Body of pancreas (tissue), 4 donors: Measurements from ENCODE around the gene IFT25. TPM values are rescaled to one million over a fixed set of nuclear protein-coding genes. Genes with fewer than 3 reads are reported as not detected.

Experiments used
- ATAC-seq: fragments of 150-250 bp; one replicate; pipeline ENCODE4 v1.9.1; 2016
- DNase-seq, 4 donors: peaks; one replicate each; pipeline ENCODE4 v3.0.0-alpha.2; 2019
- H3K27ac ChIP-seq, 4 donors: fragments of 200-600 bp; sonication (generic); 1 replicate in 3 of 4; 2 replicates in 1 of 4; pipeline versions ENCODE4 v1.5.1 to v1.6.1; 2016 to 2019; ENCODE audit warnings: mild to moderate bottlenecking in 1 of 4, mixed read lengths in 1 of 4, moderate library complexity in 1 of 4
- H3K27me3 ChIP-seq, 2 donors: fragments of 200-600 bp; sonication (generic); one replicate each; pipeline ENCODE4 v1.6.0; 2016; ENCODE audit warnings: mild to moderate bottlenecking in 1 of 2
- H3K36me3 ChIP-seq, 2 donors: fragments of 200-600 bp; sonication (generic); replicated peaks in 1 of 2; 2 replicates each; pipeline ENCODE4 v1.5.1; 2016; ENCODE audit warnings: low read depth in 2 of 2; ENCODE audit not compliant: insufficient read depth in 1 of 2
- H3K4me1 ChIP-seq: fragments of 200-600 bp; sonication (generic); one replicate; pipeline ENCODE4 v1.6.0; 2016
- H3K4me3 ChIP-seq, 2 donors: fragments of 200-600 bp; sonication (generic); 1 replicate in 1 of 2; 2 replicates in 1 of 2; pipeline ENCODE4 v1.5.1; 2016 to 2019
- H3K9me3 ChIP-seq, 3 donors: fragments of 200-600 bp; sonication (generic); 1 replicate in 2 of 3; 2 replicates in 1 of 3; pipeline ENCODE4 v1.5.1; 2016
- POLR2A ChIP-seq, 3 donors: fragments of 450-650 bp; IDR thresholded peaks; one replicate each; pipeline ENCODE4 v1.6.1; 2016; ENCODE audit warnings: antibody characterized with exemption in 3 of 3, mild to moderate bottlenecking in 2 of 3
- WGBS, 2 donors: methylation state at CpG; one replicate each; pipeline ENCODE4 v1.1.5; 2017; 5-methylcytosine and 5-hydroxymethylcytosine counted together
- intact Hi-C: fragments of 100-400 bp; cut with DNase I; formaldehyde crosslinking; loops from one replicate; pipeline ENCODE4 v1.15.1; 2023
- total RNA-seq, 2 donors: library from RNA; depleted of rRNA; stranded (reverse); fragments of >200 nt; gene quantifications; one replicate each; pipeline ENCODE4 v1.1.0, GENCODE V29; 2016
- TF ChIP-seq, protein P1 (sequence below), 7 experiments: fragments of 450-650 bp in 4 of 7; fragments of 200-600 bp in 3 of 7; sonication (generic) in 3 of 7; IDR thresholded peaks; one replicate each; pipeline ENCODE4 v1.5.1; 2016 to 2019; ENCODE audit warnings: antibody characterized with exemption in 7 of 7

Gene IFT25
- total RNA-seq, 2 donors from 2014 or later = 6.6 to 17.6 TPM

DNA sequence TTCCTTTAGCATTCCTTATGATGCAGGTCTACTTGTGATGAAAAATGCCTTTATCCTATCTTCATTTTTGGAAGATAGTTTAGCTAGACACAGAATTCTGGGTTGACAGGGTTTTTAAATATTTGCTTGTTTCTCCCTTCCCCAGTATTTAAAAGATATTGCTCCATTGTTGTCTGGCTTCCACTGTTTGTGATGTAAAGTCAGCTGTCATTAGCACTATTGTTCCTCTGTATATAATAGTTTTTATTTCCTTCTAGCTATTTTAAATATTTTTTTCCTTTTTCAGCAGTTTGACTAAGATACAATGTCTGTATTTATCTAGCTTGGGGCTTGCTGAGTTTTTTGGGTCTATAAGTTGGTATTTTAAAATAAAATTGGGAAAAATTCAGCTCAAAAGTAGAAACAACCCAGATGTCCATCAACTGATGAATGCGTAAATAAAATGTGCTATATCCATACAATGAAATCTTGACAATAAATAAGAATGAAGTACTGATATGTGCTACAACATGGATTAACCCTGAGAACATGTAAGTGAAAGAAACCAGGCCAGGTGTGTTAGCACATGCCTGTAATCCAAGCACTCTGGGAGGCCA is 11.2 kb downstream of the IFT25 start:
- ATAC-seq (no peak), DNase-seq (no peak)
- TF ChIP-seq, protein P1, sequence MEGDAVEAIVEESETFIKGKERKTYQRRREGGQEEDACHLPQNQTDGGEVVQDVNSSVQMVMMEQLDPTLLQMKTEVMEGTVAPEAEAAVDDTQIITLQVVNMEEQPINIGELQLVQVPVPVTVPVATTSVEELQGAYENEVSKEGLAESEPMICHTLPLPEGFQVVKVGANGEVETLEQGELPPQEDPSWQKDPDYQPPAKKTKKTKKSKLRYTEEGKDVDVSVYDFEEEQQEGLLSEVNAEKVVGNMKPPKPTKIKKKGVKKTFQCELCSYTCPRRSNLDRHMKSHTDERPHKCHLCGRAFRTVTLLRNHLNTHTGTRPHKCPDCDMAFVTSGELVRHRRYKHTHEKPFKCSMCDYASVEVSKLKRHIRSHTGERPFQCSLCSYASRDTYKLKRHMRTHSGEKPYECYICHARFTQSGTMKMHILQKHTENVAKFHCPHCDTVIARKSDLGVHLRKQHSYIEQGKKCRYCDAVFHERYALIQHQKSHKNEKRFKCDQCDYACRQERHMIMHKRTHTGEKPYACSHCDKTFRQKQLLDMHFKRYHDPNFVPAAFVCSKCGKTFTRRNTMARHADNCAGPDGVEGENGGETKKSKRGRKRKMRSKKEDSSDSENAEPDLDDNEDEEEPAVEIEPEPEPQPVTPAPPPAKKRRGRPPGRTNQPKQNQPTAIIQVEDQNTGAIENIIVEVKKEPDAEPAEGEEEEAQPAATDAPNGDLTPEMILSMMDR (IDR thresholded peaks at IDR 0.05) = no peak
- TF ChIP-seq POLR2A (IDR thresholded peaks at IDR 0.05) = no peak
- 93 to 97% methylated on average over 1 of the region's 1 CpG for WGBS, 2 donors
- no peaks in the 10 kb centered on the region for H3K9me3 ChIP-seq
- no peak overlapping the region for H3K4me3 ChIP-seq
- H3K4me1 ChIP-seq = no peaks in the 10 kb centered on the region
- intact Hi-C loops = no loop called here
- no peak overlapping the region for H3K27ac ChIP-seq
- H3K36me3 ChIP-seq = no peaks in the 10 kb centered on the region
- H3K27me3 ChIP-seq = no peaks in the 10 kb centered on the region

DNA sequence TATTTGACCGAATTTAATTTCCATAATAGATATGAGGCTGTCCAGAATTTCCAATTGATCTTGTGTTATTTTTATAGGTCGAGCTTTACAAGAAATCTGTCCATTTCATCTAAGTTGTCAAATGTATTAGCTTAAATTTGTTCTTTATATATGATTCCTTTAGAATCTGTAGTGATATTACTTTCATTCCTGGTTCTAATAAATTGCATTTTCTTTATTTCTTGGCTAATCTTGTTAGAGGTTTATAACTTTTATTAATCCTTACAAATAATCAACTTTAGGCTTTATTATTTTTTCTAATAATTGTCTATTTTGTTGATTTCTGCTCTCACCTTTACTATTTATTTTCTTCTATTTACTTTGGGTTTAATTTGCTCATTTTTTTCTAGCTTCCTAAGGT is 14.0 kb downstream of the IFT25 start:
- no peak overlapping the region for H3K27ac ChIP-seq
- no peaks in the 10 kb centered on the region for H3K9me3 ChIP-seq
- 88 to 96% methylated on average over 2 of the region's 2 CpGs for WGBS, 2 donors
- peaks cover 0 to 5% of the 10 kb centered on the region in 2 donors for H3K36me3 ChIP-seq
- no peaks in the 10 kb centered on the region for H3K27me3 ChIP-seq
- intact Hi-C loops = no loop called here
- DNase-seq (no peak), ATAC-seq (no peak)
- no peaks in the 10 kb centered on the region for H3K4me1 ChIP-seq
- no peak for TF ChIP-seq POLR2A (IDR thresholded peaks at IDR 0.05)
- TF ChIP-seq, protein P1 (IDR thresholded peaks at IDR 0.05) = no peak
- no peak overlapping the region for H3K4me3 ChIP-seq

- no peak overlapping the region for H3K27ac ChIP-seq
- 87 to 94% methylated on average over 3 of the region's 3 CpGs for WGBS, 2 donors
- peaks cover 0 to 5% of the 10 kb centered on the region in 2 donors for H3K36me3 ChIP-seq
- no peak overlapping the region for H3K4me3 ChIP-seq
- ATAC-seq = no peak
- H3K27me3 ChIP-seq = no peaks in the 10 kb centered on the region
- intact Hi-C loops = no loop called here
- H3K4me1 ChIP-seq = no peaks in the 10 kb centered on the region
- no peak for DNase-seq
- H3K9me3 ChIP-seq = no peaks in the 10 kb centered on the region
- TF ChIP-seq POLR2A (IDR thresholded peaks at IDR 0.05) = no peak
- TF ChIP-seq, protein P1 (IDR thresholded peaks at IDR 0.05) = no peak
Measured at GRCh38 chr1:53930932-53931331, 14.6 kb downstream of the IFT25 start.

GRCh38 chr1:53929246-53929960 is 16.1 kb downstream of the IFT25 start:
- 91 to 92% methylated on average over 2 of the region's 2 CpGs for WGBS, 2 donors
- DNase-seq (no peak), ATAC-seq (no peak)
- Histone ChIP-seq H3K4me3 (no peak overlapping the region), H3K4me1 (no peaks in the 10 kb centered on the region), H3K27ac (no peak overlapping the region), H3K36me3 (peaks cover 0 to 5% of the 10 kb centered on the region in 2 donors), H3K27me3 (no peaks in the 10 kb centered on the region), H3K9me3 (no peaks in the 10 kb centered on the region)
- intact Hi-C loops = no loop called here
- TF ChIP-seq, protein P1 (IDR thresholded peaks at IDR 0.05) = no peak
- TF ChIP-seq POLR2A (IDR thresholded peaks at IDR 0.05) = no peak
